ENCODE results near the gene ACP5. TPM values are rescaled to one million over a fixed set of nuclear protein-coding genes. Genes with fewer than 3 reads are reported as not detected.

The ACP5 gene
- total and polyA plus RNA-seq, 11 donors, result 0.56 to 54.1 (median 2.8) TPM

DNA sequence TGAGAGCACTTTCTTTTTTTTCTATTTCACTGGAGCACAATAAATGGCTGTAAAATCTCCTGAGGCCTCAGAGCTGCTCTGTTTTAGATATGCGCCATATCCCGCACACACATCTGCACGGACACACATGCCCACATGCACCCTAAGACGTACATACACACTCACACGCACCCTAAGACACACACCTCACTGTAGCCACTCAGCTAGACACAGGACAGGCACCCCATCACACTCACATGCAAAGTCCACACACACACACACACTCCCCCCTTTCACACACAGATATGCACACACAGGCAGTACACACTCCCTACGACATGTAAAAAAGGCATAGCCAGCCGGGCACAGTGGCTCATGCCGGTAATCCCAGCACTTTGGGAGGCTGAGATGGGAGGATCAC lies 27.2 kb downstream of the ACP5 start:
- Histone ChIP-seq H3K27ac (peak overlapping the region in 1 of 12 donors; percentile 89), H3K4me1 (peaks cover 0 to 5% (median 0%) of the 10 kb centered on the region in 12 donors), H3K4me3 (no peak overlapping the region), H3K36me3 (peaks cover 0 to 47% (median 27%) of the 10 kb centered on the region in 9 donors), H3K27me3 (no peaks in the 10 kb centered on the region), H3K9me3 (no peaks in the 10 kb centered on the region)
- DNase-seq, result no peak
- 87 to 98% (median 90%) methylated on average over 8 of the region's 8 CpGs for WGBS, 4 donors
- TF ChIP-seq POLR2A (IDR thresholded peaks at IDR 0.05), result no peak
- TF ChIP-seq, protein P1, sequence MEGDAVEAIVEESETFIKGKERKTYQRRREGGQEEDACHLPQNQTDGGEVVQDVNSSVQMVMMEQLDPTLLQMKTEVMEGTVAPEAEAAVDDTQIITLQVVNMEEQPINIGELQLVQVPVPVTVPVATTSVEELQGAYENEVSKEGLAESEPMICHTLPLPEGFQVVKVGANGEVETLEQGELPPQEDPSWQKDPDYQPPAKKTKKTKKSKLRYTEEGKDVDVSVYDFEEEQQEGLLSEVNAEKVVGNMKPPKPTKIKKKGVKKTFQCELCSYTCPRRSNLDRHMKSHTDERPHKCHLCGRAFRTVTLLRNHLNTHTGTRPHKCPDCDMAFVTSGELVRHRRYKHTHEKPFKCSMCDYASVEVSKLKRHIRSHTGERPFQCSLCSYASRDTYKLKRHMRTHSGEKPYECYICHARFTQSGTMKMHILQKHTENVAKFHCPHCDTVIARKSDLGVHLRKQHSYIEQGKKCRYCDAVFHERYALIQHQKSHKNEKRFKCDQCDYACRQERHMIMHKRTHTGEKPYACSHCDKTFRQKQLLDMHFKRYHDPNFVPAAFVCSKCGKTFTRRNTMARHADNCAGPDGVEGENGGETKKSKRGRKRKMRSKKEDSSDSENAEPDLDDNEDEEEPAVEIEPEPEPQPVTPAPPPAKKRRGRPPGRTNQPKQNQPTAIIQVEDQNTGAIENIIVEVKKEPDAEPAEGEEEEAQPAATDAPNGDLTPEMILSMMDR (IDR thresholded peaks at IDR 0.05), result no peak
- ATAC-seq, result no peak
- intact Hi-C loops (cut with DNase I), result no loop called here

DNA sequence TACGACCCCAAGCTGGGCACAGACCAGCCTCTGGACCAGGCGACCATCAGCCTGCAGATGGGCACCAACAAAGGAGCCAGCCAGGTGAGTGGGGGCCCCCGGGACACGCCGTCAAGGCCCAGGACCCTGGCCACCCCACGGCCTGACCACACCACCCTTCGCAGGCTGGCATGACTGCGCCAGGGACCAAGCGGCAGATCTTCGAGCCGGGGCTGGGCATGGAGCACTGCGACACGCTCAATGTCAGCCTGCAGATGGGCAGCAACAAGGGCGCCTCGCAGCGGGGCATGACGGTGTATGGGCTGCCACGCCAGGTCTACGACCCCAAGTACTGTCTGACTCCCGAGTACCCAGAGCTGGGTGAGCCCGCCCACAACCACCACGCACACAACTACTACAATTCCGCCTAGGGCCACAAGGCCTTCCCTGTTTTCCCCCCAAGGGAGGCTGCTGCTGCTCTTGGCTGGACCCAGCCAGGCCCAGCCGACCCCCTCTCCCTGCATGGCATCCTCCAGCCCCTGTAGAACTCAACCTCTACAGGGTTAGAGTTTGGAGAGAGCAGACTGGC lies 28.0 kb downstream of the ACP5 start:
- peaks cover 0 to 41% (median 26%) of the 10 kb centered on the region in 9 donors for H3K36me3 ChIP-seq
- H3K27me3 ChIP-seq, result no peaks in the 10 kb centered on the region
- no peak overlapping the region for H3K4me3 ChIP-seq
- no peaks in the 10 kb centered on the region for H3K9me3 ChIP-seq
- WGBS, 4 donors, result 89 to 93% (median 92%) methylated on average over 20 to 24 of the region's 24 CpGs
- peak overlapping the region in 1 of 12 donors; percentile 89 for H3K27ac ChIP-seq
- intact Hi-C loops (cut with DNase I), result no loop called here
- no peaks in the 10 kb centered on the region for H3K4me1 ChIP-seq
- TF ChIP-seq POLR2A (IDR thresholded peaks at IDR 0.05), result no peak
- TF ChIP-seq, protein P1 (IDR thresholded peaks at IDR 0.05), result no peak
- ATAC-seq (no peak), DNase-seq (no peak)

DNA sequence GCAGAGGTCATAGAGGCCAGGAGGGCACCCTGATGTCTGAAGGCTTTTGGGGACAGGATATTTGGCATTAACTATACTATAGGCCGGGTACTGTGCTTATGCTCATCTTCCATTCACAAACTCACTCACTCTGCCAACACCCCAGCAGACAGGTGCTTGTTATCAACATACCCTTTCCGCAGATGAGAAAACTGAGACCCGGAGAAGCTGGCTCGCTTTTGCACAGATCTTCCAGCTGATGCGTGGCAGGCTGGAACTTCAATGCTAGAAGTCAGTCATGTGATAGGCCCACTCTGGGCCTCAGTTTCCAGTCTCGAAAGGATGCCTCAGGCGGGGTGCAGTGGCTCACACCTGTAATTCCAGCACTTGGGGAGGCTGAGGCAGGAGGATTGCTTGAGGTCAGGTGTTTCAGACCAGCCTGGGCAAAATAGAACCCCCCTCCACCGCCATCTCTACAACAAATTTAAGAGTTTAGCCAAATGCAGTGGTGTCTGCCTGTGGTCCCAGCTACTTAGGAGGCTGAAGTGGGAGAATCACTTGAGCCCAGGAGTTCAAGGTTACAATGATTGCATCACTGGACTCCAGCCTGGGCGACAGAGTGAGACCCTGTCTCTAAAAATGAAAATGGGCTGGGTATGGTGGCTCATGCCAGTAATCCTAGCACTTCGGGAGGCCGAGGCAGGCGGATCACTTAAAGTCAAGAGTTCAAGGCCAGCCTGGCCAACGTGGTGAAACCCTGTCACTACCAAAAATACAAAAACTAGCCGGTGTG lies 29.3 kb downstream of the ACP5 start:
- H3K9me3 ChIP-seq, result no peaks in the 10 kb centered on the region
- no peak overlapping the region for H3K4me3 ChIP-seq
- DNase-seq (no peak), ATAC-seq (no peak)
- no peaks in the 10 kb centered on the region for H3K4me1 ChIP-seq
- WGBS, 4 donors, result 91 to 92% (median 91%) methylated on average over 14 of the region's 14 CpGs
- no peaks in the 10 kb centered on the region for H3K27me3 ChIP-seq
- TF ChIP-seq, protein P1 (IDR thresholded peaks at IDR 0.05), result no peak
- no peak for TF ChIP-seq POLR2A (IDR thresholded peaks at IDR 0.05)
- intact Hi-C loops (cut with DNase I), result no loop called here
- H3K27ac ChIP-seq, result peak overlapping the region in 1 of 12 donors; percentile 51
- peaks cover 0 to 33% (median 14%) of the 10 kb centered on the region in 9 donors for H3K36me3 ChIP-seq

DNA sequence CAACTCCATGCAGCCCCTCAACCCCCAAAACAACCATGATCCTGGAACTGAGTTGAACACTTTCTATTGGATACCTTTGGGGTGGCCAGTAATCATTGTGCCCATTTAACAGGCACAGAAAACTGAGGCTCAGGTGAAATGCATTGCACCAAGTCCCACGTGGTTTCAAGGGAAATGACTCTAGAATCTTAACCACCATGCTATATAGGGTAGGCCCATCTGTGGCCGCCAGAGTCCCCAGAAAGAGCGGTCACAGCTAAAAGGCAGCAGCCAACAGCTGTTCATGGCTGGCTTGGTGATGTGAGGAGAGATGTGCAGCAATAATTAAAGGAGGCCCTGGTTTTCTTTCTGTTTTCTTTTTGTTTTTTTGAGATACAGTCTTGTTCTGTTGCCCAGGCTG lies 36.2 kb downstream of the ACP5 start:
- Histone ChIP-seq H3K27me3 (peaks cover 0 to 14% (median 2%) of the 10 kb centered on the region in 9 donors), H3K4me3 (no peak overlapping the region), H3K4me1 (peaks cover 0 to 24% (median 7%) of the 10 kb centered on the region in 12 donors), H3K27ac (peak overlapping the region in 1 of 12 donors; percentile 97), H3K9me3 (no peaks in the 10 kb centered on the region), H3K36me3 (peaks cover 0 to 6% (median 0%) of the 10 kb centered on the region in 9 donors)
- TF ChIP-seq, protein P1 (IDR thresholded peaks at IDR 0.05), result no peak
- WGBS, 4 donors, result 70 to 79% (median 73%) methylated on average over 3 of the region's 3 CpGs
- intact Hi-C loops (cut with DNase I), result no loop called here
- DNase-seq, result no peak
- ATAC-seq, result no peak
